GM10266 (cell line): ENCODE results near the gene SCUBE1.

Experiments used
- DNase-seq: peaks from one replicate; pipeline ENCODE4 v3.0.0; 2012; ENCODE audit errors: extremely low spot score
- TF ChIP-seq, protein P1 (sequence below): IDR thresholded peaks from 2 replicates; pipeline ENCODE4 v1.5.1; 2012; ENCODE audit warnings: mild to moderate bottlenecking, low read depth; ENCODE audit not compliant: control insufficient read depth, insufficient read depth; ENCODE audit errors: missing control alignments

Gene SCUBE1

DNA sequence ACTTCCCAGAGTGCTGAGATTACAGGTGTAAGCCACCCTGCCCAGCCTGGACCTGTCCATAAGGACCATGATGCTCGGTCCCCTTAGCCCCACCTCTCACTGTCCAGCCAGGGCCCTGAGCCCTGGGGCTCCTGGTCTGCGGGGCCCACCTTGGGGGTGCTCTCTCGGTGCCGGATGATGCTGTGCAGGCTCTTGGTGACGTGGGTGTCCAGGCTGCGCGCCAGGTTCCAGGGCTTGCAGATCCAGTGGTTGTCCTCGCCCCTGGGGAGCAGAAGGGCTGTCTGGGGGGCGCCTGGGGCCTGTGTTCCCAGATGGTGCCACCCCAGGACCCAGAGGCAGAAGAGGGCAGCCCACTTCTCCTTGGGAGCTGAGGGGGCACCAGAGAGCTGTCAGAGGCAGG, 169.6 kb downstream of the SCUBE1 start:
- no peak for DNase-seq
- TF ChIP-seq, protein P1, sequence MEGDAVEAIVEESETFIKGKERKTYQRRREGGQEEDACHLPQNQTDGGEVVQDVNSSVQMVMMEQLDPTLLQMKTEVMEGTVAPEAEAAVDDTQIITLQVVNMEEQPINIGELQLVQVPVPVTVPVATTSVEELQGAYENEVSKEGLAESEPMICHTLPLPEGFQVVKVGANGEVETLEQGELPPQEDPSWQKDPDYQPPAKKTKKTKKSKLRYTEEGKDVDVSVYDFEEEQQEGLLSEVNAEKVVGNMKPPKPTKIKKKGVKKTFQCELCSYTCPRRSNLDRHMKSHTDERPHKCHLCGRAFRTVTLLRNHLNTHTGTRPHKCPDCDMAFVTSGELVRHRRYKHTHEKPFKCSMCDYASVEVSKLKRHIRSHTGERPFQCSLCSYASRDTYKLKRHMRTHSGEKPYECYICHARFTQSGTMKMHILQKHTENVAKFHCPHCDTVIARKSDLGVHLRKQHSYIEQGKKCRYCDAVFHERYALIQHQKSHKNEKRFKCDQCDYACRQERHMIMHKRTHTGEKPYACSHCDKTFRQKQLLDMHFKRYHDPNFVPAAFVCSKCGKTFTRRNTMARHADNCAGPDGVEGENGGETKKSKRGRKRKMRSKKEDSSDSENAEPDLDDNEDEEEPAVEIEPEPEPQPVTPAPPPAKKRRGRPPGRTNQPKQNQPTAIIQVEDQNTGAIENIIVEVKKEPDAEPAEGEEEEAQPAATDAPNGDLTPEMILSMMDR, result no peak

DNA sequence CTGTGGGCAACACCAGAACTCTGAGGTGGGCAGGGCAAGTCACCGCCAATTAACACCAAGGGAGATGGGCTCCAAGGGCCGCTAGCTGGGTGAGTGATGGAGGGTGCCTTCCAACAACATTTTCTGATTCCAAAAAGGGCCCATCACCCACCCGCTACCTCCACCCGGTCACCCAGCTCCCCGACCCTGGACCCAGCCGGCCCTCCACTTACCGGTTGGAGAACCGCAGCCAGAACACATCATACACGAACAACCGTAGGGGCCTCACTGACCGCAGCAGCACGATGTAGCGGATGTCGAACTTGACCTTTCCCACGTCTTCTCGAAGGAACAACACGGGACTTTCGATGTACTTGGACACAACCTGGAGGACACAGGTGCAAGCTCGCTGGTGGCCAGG, 171.0 kb downstream of the SCUBE1 start:
- TF ChIP-seq, protein P1, result no peak
- no peak for DNase-seq

DNA sequence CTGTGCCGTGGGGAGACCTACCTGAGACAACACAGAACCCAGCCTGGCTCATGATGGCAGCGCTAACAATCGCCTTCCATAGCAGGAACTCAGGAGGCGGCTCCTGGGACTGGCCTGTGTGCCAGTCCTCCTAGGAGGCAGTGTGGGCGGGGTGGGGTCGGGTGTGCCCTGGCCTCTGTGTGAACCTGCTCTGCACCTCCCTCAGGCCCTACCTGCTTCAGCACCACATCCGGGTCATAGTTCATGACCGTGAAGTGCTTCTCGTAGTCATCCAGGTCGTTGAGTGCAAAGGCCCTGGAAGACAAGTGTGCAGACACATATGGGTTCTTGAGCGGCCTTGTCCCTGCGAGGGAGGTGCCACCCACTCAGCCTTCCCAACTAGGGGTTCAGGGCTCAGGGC, 171.6 kb downstream of the SCUBE1 start:
- DNase-seq, result no peak

DNA sequence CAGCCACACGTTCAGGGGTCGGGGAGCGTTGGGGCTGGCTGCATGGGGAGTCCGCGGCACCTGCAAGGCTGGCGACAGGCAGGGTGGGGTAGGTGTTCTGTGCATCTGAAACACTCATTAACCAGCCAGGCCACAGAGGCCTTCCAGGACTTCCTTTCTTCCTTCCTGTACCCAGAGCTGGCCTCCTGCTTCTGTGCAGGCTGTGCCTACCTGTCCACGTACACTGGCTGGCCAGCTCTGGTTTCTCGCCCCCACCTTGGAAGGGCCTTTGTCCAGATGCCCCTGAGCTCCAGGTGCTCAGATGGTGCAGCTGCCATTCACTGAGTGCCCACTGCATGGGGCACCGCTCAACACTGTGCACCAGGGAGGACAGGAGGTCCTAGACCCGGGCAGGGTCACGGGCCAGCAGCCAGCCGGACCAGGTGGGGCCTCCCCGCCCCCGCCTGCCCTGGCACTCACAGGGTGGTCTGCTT, 172.1 kb downstream of the SCUBE1 start:
- TF ChIP-seq, protein P1, result no peak

More for the DNA sequence above, 171.6 kb downstream of the SCUBE1 start:
- TF ChIP-seq, protein P1, result no peak

DNA sequence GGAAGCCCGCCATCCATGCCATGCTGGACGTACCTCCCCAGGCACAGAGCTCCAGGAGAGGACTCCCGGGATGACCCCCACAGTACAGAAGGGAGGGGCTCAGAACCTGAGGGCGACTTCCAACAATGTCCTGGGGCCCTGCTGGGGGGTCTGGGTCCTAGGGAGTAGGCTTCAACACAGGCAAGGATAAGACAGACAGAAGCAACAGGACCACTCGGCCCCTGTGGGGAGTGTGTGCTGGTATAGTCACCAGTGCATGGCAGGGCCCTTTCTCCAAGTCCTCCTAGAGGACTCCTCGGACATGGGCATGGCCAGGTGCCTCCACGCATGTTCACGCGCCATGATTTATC, 173.1 kb downstream of the SCUBE1 start:
- no peak for DNase-seq
- TF ChIP-seq, protein P1, result no peak

More for the DNA sequence above, 172.1 kb downstream of the SCUBE1 start:
- DNase-seq, result no peak

DNA sequence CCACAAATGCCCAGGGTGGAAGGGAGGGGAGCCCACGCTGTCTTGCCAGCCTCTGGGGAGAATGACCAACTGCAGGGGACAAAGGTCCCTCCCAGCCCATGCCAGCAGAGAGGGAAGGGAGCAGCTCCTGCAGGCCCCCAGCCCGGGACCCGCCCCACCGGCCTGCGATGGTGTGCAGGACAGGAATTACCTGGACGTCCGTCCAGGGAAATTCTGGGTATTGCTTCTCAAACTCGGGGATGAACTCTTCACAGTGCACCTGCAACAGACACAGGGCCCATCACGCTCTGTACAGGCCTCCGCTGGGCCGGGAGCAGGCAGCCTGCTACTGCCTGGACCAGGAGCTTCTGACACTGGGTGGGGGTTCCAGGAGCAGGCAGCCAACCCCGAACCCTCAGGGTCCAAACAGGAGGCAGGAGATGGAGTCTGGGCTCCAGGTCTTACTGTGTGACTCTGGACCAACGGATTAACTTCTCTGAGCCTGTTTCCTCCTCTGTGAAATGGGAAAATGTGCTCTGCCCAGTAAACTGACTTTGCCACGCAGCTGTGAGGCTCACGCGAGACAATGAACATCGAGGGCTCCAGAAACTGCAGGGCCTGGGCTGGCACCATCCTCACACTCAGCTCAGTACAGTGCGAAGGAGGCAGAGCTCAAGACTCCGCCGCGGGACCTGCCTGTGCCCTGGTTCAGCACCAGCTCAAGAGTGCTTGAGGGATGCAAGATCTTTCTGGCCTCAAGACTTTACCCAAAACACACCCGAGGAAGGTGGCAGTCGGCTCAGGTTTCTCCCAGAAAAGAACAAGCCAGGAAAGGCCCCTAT, 173.7 kb downstream of the SCUBE1 start:
- TF ChIP-seq, protein P1, result no peak
- DNase-seq, result no peak

DNA sequence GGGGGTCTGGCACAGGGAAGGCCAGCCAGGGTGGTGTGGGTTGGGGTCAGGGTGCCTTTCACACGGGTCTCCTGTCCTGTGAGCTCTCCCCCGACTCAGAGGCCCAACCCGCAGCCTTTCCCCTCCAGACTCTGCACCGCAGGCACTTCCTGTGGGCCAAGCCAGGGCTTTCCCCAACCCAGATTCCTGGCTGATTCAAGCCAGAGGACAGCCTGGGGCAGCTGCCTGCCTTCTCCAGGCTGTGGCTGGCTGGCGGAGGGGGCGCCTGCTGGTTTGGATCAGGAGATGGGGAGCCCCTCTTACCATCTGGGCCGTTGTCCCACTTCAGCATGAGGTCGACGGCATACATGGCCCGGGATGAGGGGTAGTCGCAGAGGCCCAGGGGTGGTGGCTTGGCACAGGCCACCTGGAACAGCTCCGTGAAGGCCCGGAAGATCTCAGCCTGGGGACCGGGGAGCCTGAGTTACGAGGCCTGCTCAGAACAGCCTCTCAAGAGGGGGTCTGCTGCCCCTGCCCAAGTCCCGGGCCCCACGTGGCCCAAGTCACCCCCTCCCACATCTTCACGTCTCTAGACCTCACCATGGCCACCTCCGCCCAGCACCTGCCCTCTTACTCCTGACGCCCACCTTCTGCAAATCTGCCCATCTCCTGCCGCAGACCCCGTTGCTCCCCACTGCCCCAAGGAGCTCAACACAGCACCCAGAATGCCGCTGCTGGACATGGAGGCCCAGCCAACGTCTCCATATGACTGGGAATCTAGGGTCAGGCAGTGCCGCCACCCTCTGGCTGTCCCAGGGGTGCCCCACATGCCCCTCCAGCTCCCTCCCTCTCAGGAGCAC, 174.5 kb downstream of the SCUBE1 start:
- TF ChIP-seq, protein P1, result no peak
- no peak for DNase-seq
